GM12864 (cell line): Measurements from ENCODE around the gene TIMM44.

Experiments
- DNase-seq: peaks from one replicate; pipeline ENCODE4 v3.0.0-alpha.2; 2011; ENCODE audit warnings: low read depth
- H3K4me3 ChIP-seq: 2 replicates; pipeline ENCODE4 v1.5.1; 2011; ENCODE audit warnings: mild to moderate bottlenecking, low read depth, low read length, control low read depth
- TF ChIP-seq, protein P1 (sequence below): IDR thresholded peaks from 2 replicates; pipeline ENCODE4 v1.5.1; 2011; ENCODE audit warnings: low read depth, mild to moderate bottlenecking, moderate library complexity, low read length, control low read depth, inconsistent platforms; ENCODE audit errors: missing control alignments

The TIMM44 gene

DNA sequence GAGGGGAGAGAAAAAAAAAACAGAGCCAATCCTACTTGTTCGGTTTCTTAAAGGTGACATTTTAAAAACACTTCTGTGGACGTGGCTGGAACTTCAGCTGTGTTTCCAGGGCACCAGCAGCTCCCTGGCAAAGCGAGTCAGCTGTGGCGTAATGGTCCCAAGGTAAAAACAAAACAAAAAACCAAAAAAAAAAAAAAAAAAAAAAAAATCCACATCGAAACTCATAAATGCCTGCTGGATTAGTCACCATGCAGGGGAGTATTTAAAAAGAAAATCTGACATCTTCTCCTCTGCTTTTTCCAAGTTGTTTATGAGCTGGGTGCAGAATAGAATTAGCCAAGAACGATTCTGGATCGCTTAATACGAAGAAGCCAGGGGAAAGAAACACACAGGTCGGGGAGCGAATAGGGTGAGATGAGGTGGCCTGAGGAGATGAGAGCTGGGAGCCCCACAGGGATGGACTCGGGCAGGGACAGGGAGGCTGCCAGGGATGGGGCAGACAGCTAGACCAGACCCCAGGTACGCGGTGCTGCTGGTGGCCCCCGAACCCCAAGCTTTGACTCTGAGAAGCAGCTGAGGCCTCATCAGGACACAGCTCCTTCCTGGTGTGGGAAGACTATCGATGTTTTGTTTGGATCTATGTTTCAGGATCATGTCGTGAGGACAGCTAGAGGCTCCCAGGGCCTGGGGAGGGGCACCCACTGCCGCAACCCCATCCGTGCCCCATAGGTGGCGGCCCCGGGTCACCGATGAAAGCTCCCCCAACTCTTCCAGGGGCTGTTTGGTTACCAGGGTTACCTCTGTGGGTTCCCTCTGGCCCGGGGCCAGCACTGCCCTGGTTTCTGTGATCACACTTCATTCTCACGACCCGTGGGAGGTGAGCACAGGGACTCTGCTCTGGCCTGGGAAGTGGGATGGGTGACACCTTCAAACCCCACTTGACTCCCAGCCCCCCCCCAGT, 14.4 kb downstream of the TIMM44 start:
- no peak overlapping the region for H3K4me3 ChIP-seq
- TF ChIP-seq, protein P1, sequence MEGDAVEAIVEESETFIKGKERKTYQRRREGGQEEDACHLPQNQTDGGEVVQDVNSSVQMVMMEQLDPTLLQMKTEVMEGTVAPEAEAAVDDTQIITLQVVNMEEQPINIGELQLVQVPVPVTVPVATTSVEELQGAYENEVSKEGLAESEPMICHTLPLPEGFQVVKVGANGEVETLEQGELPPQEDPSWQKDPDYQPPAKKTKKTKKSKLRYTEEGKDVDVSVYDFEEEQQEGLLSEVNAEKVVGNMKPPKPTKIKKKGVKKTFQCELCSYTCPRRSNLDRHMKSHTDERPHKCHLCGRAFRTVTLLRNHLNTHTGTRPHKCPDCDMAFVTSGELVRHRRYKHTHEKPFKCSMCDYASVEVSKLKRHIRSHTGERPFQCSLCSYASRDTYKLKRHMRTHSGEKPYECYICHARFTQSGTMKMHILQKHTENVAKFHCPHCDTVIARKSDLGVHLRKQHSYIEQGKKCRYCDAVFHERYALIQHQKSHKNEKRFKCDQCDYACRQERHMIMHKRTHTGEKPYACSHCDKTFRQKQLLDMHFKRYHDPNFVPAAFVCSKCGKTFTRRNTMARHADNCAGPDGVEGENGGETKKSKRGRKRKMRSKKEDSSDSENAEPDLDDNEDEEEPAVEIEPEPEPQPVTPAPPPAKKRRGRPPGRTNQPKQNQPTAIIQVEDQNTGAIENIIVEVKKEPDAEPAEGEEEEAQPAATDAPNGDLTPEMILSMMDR, result peak; percentile 62
- no peak for DNase-seq

DNA sequence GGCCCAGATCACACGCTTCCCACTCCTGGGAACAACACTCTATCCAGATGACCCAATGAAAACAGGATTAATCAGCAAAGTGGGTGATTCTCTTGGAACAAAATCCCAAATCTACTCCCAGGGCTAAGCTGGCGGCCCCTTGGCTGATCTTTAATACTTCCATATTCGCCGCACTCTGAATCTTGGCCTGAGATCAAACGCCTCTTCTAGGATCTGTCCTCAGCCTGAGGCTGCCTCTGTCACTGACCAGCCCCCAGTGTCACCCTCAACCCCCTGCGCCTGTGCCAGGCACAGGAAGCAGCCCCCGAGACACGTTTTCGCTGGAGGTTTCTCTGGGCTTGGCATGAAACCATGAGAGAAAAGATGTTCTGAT, 15.1 kb downstream of the TIMM44 start:
- TF ChIP-seq, protein P1, result no peak
- H3K4me3 ChIP-seq, result no peak overlapping the region
- DNase-seq, result no peak

DNA sequence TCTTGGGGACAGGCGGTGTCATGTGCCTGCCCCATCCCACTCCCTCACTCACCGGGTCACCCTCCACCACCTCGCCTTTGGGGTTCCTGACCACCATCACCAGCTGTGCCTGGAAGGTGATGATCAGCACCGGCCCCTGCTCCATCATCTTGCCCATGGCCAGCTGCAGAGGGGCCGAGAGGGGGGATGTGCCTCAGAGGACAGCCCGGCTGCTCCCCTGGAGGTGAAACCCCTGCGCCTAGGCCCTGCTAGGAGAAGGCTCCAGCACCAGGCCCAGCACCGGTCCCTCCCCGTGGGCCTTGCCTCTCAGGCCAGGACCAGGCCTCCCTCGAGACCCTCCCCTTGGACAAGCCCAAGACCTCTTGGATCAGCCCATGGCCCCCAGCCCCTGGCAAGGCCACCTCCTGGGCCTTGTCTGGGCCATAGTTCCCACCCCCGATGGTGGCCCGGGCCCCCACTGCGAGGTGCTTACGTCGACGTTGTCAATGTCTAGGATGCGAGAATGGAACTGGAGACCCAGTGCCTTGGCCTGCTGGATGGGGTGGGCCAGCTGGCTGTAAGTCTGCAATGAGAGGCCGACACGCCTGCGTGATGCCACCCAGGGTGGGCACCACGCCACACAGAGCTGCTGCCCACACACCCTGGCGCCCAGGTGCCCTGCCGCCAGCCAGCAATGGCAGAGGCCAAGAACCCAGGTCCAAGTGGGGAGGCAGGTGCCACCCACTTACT, 15.7 kb downstream of the TIMM44 start:
- TF ChIP-seq, protein P1, result no peak

DNA sequence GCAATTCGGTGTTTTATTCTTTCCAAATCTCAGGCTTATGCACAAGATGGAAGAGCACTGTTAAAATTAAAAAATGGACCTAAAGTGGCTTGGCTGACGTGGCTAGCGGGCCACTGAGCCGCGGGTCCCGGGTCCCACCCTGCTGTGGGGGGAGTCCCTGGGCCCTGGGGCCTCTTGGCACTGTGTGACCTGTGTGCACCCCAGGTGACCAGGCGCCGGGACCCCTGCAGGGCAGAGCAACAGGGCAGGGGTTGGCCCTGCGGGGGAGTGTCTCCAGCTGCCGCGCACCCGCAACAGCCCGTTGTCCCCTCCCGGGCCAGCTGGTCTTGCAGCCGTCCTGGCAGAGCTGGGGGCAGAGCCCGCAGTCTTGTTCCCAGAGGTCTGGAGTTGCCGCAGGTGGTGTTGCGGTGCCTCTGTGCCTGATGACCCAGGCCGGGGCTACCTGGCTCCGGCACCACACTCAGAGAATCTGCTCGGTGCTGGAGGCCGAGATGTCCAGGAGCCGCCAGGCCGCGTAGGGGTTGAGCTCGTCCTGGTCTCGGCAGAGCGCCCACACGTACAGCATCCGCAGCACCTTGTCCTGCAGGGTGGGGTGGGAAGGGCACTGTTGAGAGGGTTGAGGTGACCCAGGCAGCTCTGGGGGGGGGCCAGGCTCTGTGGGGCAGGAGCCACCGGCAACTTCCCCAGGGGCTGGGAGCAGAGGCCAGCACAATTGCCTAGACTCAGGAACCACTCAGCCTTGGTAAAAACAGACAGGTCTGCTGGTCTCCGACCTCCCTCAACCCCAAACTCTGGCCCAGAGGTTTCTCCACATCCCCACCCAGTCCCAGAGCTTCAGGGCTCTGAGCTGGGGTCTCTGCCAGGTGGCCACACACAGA, 16.5 kb downstream of the TIMM44 start:
- no peak overlapping the region for H3K4me3 ChIP-seq
- no peak for DNase-seq
- TF ChIP-seq, protein P1, result no peak

More for the DNA sequence above, 15.7 kb downstream of the TIMM44 start:
- no peak for DNase-seq
- no peak overlapping the region for H3K4me3 ChIP-seq

DNA sequence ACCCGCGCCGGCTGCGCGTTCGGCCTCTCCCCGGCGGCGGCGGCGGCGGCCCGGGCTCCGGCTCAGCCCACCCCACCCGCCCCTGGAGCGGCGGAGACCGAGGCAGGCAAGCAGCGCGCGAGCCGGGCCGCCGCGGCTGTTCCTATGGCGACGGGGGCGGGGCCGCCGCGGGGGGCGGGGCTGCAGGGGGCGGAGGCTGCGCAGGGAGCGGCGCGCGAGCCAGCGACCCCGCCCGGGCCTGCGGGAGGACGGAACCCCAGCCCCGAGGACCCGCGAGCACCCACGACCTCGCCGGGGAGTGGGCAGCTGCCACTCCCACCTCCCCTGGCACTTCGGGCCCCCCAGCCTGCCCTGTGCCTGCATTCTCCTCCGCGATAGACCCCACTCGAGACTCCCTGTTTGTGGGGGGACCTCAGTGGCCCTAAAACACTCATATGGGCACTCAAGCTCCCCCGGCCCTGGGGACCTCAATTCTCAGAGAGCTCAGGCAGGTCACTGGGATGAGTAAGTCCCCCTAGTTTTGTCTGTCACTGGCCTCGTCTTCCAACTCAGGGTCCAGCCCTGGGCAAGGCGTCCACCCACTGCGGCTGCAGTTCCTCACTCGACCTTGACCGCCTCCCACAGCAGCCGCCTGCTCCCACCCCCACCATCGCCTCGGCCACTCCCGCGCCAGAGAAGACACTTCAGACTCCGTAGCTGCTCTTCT, 17.3 kb downstream of the TIMM44 start, which contains the start of gene CTXN1:
Gene CTXN1, minus strand, starts transcription at position 115 of the 706 bp plus-strand sequence. CDS start 597 bp downstream, outside the sequence.
- peak within 1 kb of the TSS; percentile 28; the same call in 1 of the 2 replicates for H3K4me3 ChIP-seq
- no peak for DNase-seq
- TF ChIP-seq, protein P1, result no peak

DNA sequence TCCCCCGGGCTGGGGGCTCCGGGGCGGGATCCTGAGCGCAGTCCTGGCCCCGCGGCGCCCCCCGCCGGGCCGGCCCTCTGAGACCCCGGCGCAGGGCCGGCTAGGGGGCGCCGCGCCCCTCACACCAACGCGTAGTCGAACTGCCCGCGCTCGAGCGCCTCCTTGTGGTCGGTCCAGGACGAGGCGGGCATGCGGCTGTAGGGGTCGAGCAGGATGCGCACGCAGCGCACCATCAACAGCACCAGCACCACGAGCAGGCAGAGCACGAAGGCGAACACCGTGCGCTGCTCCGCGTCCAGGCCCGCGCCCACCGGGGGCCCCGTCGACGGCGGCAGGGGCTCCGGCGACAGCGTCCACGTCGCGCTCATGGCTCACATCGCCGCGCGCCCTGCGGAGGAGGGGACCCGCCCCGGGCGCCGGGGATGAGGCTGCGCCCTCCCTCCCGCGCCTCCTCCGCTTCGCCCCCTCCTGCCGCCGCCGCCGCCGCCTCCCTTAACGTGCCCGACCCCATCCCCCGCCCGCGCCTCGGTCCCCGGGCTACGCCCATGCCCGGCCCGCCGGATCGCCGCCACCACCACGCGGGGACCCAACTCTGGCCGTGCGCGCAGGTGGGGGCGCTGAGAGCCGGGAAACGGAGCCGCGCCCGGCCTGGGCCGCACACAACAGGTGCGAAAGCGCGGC, 18.2 kb downstream of the TIMM44 start:
- TF ChIP-seq, protein P1, result peak; percentile 83
- no peak for DNase-seq
- H3K4me3 ChIP-seq, result peak overlapping the region; percentile 28; the same call in 1 of the 2 replicates
